Measurements from ENCODE around the gene SEC14L1.
A peak's percentile ranks its signal among the peaks of the same experiment; 100 is the strongest.
"Not testable (repeated sequence)": the region's sequence is repeated elsewhere in the genome, so short reads cannot be mapped to it uniquely, and the experiment has no call there.

SEC14L1 gene

DNA sequence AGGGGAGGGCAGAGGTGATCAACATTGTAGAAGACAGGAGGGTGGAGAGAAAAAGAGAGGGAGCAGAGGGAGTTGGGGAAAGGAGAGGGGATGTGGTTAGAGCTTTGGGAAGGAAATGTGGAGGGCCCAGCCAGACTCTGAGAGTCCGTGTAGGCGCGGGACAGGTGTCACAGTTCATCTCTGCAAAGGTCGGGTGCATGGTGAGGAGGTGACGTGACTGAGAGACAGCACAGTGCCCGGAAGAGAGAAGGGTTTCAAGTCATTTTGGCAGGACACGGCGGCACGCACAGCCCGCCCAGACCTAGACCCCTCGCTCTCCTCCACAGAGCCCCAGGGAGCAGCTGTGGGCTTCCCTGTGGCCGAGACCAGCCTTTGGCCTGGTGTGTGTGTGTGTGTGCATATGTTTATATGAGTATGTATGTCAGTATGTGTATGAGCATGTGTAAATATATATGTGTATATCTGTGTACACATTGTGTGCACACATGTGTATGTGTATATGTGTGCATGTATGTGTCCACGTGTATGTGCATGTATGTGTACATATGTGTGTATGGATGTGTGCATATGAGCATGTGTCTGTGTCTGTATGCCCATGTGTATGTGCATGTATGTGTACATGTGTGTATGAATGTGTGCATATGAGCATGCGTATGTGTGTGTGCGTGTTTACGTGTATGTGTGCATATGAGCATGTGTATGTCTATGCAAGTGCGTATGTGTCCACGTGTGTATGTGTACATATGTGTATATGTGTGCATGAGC is 104.6 kb downstream of the SEC14L1 start:
- DNase-seq: no peak

DNA sequence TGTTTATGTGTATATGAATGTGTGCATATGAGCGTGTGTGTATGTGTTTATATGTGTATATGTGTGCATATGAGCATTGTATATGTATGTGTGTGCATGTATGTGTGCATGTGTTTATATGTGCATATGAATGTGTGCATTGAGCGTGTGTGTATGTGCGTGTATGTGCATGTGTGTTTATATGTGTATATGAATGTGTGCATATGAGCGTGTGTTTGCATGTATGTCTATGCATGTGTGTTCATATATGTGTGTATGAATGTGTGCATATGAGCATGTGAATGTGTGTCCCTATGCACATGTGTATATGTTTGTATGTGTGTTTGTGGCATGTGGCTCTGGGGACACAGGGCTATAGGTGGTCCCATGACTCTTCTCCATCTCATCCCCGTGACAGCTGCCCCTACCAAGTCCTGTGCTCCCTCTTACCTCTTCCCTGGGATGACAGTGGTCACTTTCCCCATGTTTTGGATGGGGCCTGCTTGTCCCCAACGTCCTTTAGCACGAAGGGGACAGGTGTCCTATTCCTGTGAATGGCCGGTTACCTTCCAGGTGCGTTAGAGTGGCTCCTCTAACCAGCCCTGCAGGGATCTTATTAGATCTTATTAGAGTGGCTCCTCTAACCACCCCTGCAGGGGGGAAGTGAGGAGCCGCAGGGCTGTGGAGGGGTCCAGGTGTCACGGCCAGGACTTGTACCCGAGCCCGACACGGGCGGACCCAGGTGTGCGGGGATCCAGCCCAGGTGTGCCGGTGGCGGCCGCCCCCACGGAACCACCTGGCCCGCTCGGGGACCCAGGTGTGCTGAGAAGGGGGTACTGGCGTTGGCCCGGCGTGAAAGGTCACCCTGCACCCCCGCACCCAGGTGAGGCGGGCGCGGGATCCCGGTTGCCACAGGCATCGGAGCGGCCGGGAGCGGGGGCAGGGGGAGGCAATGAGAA is 105.6 kb downstream of the SEC14L1 start:
- DNase-seq: no peak

DNA sequence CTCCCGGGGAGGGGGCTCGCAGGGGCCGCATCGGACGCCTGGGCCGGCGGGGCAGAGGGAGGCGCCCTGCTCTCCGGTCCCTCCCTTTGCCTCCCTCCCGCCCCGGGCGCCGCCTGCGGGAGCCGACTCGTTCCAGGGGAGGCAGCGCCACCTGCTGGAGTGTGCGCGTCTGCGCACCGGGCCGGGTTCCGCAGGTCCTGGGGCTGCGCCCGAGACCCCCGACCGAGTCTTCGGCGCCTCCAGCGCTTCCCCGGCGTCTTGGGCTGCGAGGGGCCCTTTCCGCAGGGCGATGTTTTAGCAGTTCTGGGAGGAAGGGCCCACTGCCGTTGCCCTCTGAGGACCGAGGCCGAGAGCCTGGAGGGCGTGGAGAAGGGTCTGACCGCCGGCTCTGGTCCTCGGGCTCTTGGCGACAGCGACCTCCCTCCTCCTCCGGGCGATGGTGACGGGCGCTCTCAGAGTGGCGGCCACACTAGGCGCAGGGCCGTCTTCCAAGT is 106.3 kb downstream of the SEC14L1 start:
- peak; percentile 98 for DNase-seq

DNA sequence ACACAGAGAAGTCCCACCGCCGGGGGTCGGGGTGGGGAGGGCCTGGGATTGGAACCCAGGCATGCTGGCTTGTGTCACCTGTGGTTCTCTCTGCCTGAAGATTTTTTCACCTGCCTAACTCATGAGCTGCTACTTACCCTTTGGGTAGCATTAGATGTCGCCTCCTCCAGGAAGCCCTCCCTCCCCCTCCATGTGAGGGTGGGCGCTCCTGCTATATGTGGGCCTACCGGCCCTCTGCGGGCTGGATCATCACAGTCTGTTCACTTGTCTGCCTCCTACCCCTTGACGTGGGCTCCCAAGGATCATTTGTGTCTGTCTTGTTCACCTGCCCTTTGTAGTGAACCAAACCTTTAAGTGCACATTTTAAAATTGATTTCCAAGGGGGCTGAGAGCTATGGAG is 106.8 kb downstream of the SEC14L1 start:
- DNase-seq: no peak

DNA sequence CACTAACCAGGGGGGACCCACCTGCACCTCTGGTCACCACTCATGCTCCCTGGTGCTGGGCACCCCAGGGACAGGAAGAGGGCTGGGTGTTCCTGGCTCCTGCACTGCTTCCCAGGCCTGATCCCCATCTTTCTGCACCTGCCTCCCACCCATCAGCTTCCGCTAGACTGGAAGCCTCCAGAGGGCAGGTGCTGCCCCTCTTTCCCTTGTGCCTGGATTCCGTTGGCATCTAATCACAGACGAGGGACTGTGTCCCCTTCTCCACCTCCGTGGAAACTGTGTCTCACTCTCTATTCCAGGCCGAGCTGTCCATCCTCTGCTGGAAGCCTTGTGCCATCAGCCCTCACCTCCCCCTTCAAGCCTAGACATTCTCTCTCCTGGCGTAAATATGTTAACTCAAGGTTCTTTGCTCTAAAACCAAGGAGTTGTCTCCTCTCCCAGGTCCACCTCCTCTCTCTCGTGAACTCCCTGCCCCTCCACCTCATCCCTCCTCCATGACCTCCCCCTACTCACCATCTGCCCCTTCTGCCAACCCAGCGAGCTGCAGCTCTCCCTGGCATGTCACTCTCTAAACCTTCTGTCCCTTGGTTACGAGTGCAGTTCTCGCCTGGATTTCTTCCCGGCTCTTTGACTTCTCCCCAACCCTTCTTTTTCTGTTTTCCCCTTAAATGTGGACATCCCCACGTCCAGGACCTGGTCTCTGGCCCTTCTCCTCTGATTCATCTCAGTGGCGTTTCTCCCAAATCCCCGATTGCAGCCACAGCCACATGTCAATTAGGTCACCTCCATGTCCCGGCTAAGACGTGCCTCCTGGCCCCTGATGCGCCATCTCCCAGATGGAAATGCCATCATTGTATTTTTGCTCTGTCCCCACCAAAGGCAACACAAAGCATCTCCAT is 107.7 kb downstream of the SEC14L1 start:
- no peak for DNase-seq

DNA sequence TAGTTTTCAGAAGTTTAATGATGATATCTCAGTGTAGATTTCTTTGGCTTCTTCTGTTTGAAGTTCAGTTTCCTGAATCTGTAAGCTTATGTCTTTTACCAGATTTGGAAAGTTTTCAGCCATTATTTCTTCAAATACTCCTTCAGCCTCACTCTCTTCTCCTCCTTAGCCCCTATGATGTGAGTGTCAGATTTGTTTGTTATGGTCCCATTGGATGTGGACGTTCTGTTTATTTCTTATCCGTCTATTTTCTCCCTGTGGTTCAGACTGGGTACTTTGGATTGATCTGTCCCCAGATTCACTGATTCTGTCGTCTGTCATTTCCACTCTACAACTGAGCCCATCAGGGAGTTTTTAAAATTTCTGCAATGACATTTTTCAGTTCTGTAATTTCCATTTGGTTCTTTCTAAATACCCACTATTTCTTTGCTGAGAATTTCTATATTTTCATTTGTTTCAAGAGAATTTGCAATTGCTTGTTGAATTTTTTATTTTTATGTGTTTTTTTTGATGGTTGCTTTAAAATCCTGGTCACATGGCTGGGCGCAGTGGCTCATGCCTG is 110.9 kb downstream of the SEC14L1 start:
- DNase-seq: no peak

DNA sequence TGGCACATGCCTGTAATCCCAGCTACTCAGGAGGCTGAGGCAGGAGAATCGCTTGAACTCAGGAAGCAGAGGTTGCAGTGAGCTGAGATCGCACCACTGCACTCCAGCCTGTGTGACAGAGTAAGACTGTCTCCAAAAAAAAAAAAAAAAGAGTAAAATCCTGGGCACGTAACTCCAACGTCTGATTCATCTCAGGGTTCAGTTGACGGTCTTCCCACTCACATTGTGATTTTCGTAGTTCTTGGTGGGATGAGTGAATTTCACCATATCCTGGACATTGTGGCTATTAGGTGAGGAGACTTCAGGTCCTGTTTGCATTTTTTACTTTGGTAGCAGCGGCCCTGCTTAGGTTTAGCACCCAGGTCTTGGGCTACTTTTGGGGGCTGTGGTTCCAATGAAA is 111.5 kb downstream of the SEC14L1 start:
- not testable (repeated sequence) for DNase-seq

DNA sequence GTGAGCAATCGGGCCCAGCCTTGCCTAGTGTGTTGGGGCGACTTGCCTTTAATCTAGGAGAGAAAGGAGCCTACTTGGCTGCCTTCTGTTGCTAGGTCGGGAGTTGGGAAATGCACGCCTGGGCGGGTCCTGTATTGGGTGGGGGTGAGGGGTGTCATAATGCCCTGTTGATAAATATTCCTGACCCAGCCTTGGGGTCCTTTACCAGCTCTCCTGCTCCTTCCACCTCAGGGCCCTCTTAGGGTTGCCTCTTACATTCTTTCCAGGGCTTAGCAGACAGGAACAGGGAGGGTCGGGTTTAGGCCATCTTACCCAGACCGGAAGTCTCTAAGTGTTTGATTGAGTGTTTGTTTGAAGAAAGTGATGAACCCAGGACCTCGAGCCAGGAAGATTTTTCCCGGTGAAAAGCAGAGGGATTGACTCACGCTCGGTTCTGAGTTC is 112.9 kb downstream of the SEC14L1 start:
- no peak for DNase-seq

DNA sequence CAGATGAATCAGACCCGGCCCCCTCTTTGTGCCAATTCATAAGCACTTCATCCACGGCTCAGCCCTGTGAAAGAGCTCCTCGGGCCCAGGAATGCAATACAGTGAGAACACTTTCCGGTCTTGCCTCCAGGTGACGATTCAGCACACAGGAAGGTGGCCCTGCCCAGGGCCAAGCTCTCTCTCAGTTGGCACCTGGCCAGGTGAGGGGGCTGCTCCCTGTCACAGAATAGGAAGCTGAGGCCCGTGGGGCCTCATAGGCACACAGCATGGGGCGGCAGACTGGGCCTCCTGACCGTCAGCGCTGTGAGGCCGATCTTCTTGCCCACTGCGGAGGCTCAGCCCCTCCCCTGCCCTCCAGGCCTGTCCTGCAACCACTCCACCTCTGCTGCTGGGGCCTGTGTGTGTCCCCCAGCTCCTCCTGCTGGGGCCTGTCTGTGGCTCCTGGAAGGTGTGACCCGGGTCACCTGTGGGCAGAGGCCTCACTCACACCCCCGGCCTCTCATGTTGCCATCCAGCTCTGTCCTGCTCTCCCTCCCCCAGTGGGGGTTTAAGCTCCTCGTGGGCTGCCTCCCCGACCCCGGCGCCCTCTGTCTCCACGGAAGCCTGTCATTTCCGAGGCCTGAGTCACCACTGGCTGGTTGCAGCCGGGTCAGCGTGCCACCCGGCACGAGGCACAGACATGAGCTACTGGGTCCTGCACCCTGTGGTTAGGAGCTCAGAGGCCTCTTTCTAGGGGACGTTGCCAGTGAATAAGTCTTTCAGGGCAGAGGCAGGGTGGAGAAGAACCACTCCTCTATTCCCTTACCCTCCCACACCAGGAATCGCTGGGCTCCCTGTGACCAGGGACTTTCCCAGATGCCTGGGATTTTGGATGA is 114.4 kb downstream of the SEC14L1 start:
- DNase-seq: no peak

DNA sequence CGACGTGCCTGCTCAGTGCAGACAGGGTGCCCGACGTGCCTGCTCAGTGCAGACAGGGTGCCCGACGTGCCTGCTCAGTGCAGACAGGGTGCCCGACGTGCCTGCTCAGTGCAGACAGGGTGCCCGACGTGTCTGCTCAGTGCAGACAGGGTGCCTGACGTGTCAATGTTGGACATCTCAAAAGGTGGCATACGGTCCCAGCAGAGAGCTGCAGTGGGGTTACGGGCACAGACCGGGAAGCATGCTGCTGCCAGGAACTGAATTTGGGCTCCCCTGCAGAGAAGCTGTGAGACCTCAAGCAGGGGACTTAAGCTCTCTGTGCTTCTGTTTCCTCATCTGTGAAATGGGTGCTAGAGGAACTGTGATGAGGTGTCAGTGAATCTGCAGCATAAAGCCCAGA is 115.2 kb downstream of the SEC14L1 start:
- DNase-seq: not testable (repeated sequence)

DNA sequence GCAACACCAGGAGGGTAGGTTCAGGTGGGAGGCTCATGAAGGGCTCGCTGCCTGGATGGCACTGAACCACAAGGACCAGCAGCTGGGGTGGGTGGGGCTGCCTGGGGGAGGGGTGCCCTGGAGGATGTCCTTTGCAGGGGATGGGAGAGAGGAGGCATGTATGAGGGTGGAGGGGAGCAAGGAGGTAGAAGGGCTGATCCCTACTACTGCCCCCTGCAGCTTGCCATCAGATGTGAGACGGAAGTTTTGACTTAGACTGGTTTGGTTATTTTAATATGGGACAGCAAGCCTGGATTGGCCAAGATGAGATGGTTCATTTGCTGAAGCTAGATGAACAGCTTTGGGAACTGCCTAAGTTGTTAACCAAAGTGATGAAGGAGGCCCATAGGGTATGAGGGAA is 115.9 kb downstream of the SEC14L1 start:
- DNase-seq: no peak

DNA sequence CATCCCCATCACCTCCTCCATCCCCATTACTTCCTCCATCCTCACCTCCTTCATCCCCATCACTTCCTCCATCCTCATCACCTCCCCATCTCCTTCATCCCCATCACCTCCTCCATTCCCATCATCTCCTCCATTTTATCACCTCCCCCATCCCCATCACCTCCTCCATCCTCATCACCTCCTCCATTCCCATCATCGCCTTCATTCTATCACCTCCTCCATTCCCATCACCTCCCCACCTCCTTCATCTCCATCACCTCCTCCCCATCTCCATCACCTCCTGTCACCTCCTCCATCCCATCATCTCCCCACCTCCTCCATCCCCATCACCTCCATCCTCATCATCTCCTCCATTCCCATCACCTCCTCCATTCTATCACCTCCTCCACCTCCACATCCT is 116.4 kb downstream of the SEC14L1 start:
- DNase-seq: no peak

DNA sequence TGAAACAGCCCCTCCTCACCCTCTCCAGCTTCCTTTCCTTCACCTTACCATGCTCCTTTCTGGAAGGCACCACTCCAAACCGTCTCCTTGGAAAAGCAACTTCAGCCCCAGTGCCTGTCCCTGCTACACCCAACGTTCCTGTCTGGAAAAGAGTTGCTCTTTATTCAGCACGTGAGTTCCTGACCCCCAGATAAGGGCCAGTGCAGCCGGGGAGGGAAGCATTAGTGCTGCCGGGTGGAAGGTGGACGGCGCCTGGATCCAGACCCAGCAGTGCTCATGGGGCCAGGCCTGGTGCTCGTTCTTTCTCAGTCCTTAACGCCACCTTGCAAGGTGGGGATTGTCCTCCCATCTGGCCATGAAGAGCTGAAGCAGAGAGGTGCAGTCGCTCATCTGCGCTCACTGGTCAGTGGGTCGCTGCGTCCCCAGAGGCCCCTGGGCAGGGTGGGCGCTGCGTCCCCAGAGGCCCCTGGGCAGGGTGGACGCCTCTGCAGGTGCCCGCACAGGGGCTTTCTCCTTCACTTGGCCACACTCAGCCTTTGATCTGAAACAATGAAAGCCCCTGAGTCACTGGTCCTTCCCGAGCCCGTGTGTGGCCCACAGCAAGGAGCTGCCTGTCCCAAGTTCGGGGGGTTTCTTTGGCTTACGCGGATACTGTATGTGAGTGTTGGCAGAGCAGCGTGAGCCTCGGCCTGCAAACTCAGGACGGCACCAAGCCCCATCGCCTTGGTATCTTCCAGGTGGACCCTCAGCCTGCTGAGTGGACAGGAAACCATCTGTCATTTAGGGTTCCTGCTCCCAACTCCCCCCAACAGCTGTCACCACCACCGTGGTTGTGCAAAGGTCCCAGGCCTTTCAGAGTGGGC is 117.1 kb downstream of the SEC14L1 start:
- DNase-seq: no peak

DNA sequence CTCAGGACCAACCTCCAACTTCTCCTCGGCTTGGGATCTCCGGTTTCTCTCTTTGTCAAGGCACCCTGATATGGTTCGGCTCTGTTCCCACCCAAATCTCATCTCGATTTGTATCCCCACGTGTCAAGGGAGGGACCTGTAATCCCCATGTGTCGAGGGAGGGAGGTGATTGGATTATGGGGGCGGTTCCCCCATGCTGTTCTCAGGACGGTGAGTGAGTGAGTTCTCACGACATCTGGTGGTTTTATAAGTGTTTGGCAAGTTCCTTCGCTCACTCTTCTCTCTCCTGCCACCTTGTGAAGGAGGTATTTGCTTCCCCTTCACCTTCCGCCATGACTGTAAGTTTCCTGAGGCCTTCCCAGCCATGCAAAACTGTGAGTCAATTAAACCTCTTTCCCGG is 117.9 kb downstream of the SEC14L1 start:
- DNase-seq: no peak

DNA sequence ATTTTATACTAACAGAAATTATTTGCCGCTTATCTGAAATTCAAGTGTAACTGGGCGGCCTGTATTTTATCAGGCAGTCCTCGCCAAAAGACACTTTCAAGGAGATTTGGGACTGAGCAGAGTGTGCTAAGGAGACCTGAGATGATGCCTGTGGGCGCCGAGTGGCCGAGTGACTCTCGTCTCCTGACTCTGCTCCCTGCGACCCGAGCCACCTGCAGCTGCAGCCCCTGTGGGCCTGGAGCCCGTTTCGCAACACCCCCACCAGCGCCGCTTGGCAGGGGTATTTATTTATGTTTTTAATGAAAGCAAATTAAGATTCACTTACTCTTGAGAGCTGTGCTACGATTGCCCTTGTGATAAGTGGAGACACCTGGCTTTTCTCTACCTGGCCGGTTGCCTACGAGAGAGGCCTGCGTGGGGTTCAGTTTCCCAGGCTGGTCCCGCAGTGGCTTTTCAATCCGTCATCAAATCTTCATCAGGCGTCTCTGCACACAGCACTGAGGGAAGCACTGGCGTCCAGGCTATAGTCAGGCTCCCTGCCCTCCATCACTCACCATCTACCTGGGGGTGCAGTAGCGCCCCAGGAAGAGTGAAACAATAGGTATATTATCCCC is 124.0 kb downstream of the SEC14L1 start:
- no peak for DNase-seq

DNA sequence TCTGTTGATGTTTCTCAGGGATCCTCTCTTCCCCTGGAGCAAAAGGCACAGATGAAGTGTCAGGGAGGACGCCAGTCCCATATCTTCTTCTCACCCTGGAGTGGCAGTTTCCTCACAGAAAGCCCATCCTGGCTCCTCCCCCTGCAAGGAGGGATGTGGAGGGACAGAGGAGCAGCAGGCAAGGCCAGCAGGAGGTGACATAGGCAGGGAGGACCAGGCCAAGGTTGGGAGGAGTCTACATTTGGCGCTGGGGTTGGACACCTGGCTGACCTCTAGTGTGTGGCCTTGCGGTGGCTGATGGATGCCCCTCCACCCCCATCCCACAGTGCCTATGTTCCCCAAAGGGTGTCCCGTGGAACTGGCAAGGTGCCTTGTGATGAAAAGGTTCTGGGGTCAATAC is 125.4 kb downstream of the SEC14L1 start:
- DNase-seq: no peak
